Esophagus (tissue), 2 donors: Measurements from ENCODE around the gene SMYD4. TPM values are rescaled to one million over a fixed set of nuclear protein-coding genes. Genes with fewer than 3 reads are reported as not detected.
"Not testable (repeated sequence)": the region's sequence is repeated elsewhere in the genome, so short reads cannot be mapped to it uniquely, and the experiment has no call there.

Experiments used
- H3K27ac ChIP-seq, 2 donors: one replicate each; pipeline ENCODE4 v1.5.1; 2013; ENCODE audit warnings: low read depth in 2 of 2, mild to moderate bottlenecking in 2 of 2, inconsistent platforms in 1 of 2, low read length in 1 of 2, moderate library complexity in 1 of 2
- H3K27me3 ChIP-seq, 2 donors: one replicate each; pipeline ENCODE4 v1.6.1; 2013; ENCODE audit warnings: low read length in 2 of 2, control low read depth in 1 of 2, mild to moderate bottlenecking in 1 of 2; ENCODE audit not compliant: insufficient read depth in 2 of 2, control insufficient read depth in 1 of 2
- H3K36me3 ChIP-seq, 2 donors: one replicate each; pipeline ENCODE4 v1.6.1; 2013; ENCODE audit warnings: low read length in 1 of 2; ENCODE audit not compliant: control insufficient read depth in 2 of 2, insufficient read depth in 2 of 2
- H3K4me1 ChIP-seq, 2 donors: one replicate each; pipeline ENCODE4 v1.6.1; 2013; ENCODE audit warnings: low read length in 1 of 2; ENCODE audit not compliant: control insufficient read depth in 2 of 2, insufficient read depth in 2 of 2
- H3K4me3 ChIP-seq, 2 donors: one replicate each; pipeline ENCODE4 v1.5.1; 2013; ENCODE audit warnings: low read length in 2 of 2, mild to moderate bottlenecking in 2 of 2, low read depth in 1 of 2, moderate library complexity in 1 of 2
- H3K9me3 ChIP-seq, 2 donors: one replicate each; pipeline ENCODE4 v1.6.1; 2013; ENCODE audit warnings: mild to moderate bottlenecking in 2 of 2, low read depth in 1 of 2, low read length in 1 of 2, moderate library complexity in 1 of 2; ENCODE audit not compliant: control insufficient read depth in 2 of 2, insufficient read depth in 1 of 2
- WGBS, 2 donors: extraction: QIAGEN DNeasy Blood & Tissue Kit; methylation state at CpG; one replicate each; pipeline ENCODE4 v1.1.7; 2013; 5-methylcytosine and 5-hydroxymethylcytosine counted together
- polyA plus RNA-seq, 2 donors: library from polyadenylated mRNA; stranded (reverse); fragments of 200-250 nt; gene quantifications; one replicate each; pipeline ENCODE4 v1.2.3, GENCODE V29; 2013
- donor health status: healthy with polysubstance abuse.
- donor health status: Bipolar disorder and iron deficiency.

The SMYD4 gene
- polyA plus RNA-seq, 2 donors = 2.1 to 4.0 TPM

- H3K27me3 ChIP-seq = no peaks in the 10 kb centered on the region
- H3K4me1 ChIP-seq = peaks cover 0 to 27% of the 10 kb centered on the region in 2 donors
- peak overlapping the region in 1 of 2 donors; percentile 18 for H3K4me3 ChIP-seq
- H3K9me3 ChIP-seq = no peaks in the 10 kb centered on the region
- H3K27ac ChIP-seq = peak overlapping the region; percentile 75 to 88
- WGBS, 2 donors = 37 to 38% methylated on average over 18 of the region's 18 CpGs
- H3K36me3 ChIP-seq = no peaks in the 10 kb centered on the region
These were observed 77.1 kb downstream of the SMYD4 start for GRCh38 chr17:1752425-1753262.

- no peaks in the 10 kb centered on the region for H3K9me3 ChIP-seq
- H3K27me3 ChIP-seq = no peaks in the 10 kb centered on the region
- H3K4me3 ChIP-seq = no peak overlapping the region
- peak overlapping the region; percentile 2 to 47 for H3K27ac ChIP-seq
- peaks cover 0 to 28% of the 10 kb centered on the region in 2 donors for H3K4me1 ChIP-seq
- WGBS, 2 donors = 64 to 74% methylated on average over 9 of the region's 9 CpGs
- H3K36me3 ChIP-seq = no peaks in the 10 kb centered on the region
These were observed 79.1 kb downstream of the SMYD4 start for GRCh38 chr17:1750628-1751027.

GRCh38 chr17:1746975-1747543, 82.6 kb downstream of the SMYD4 start:
- Histone ChIP-seq H3K27ac (peak overlapping the region; percentile 75 to 91), H3K36me3 (no peaks in the 10 kb centered on the region), H3K9me3 (no peaks in the 10 kb centered on the region), H3K27me3 (no peaks in the 10 kb centered on the region), H3K4me3 (no peak overlapping the region), H3K4me1 (peaks cover 0 to 14% of the 10 kb centered on the region in 2 donors)
- WGBS, 2 donors = 50 to 55% methylated on average over 22 of the region's 22 CpGs

GRCh38 chr17:1745513-1746020, 84.1 kb downstream of the SMYD4 start:
- no peak overlapping the region for H3K4me3 ChIP-seq
- no peak overlapping the region for H3K27ac ChIP-seq
- peaks cover 0 to 10% of the 10 kb centered on the region in 2 donors for H3K4me1 ChIP-seq
- no peaks in the 10 kb centered on the region for H3K36me3 ChIP-seq
- no peaks in the 10 kb centered on the region for H3K27me3 ChIP-seq
- no peaks in the 10 kb centered on the region for H3K9me3 ChIP-seq
- WGBS, 2 donors = 91 to 93% methylated on average over 12 of the region's 12 CpGs

GRCh38 chr17:1744551-1745512, 84.9 kb downstream of the SMYD4 start:
- Histone ChIP-seq H3K36me3 (no peaks in the 10 kb centered on the region), H3K9me3 (no peaks in the 10 kb centered on the region), H3K27me3 (no peaks in the 10 kb centered on the region), H3K27ac (no peak overlapping the region), H3K4me3 (no peak overlapping the region), H3K4me1 (peaks cover 0 to 10% of the 10 kb centered on the region in 2 donors)
- 76 to 77% methylated on average over 24 to 29 of the region's 29 CpGs for WGBS, 2 donors

GRCh38 chr17:1743088-1743439, 86.6 kb downstream of the SMYD4 start:
- no peaks in the 10 kb centered on the region for H3K36me3 ChIP-seq
- no peak overlapping the region for H3K27ac ChIP-seq
- H3K9me3 ChIP-seq = no peaks in the 10 kb centered on the region
- no peaks in the 10 kb centered on the region for H3K27me3 ChIP-seq
- 85 to 92% methylated on average over 2 of the region's 2 CpGs for WGBS, 2 donors
- H3K4me1 ChIP-seq = peaks cover 0 to 5% of the 10 kb centered on the region in 2 donors
- no peak overlapping the region for H3K4me3 ChIP-seq

GRCh38 chr17:1742371-1743087, 87.2 kb downstream of the SMYD4 start, which contains the start of gene SERPINF2:
Gene SERPINF2, plus strand, starts transcription at chr17:1742871. Its CDS starts 2,125 bp downstream, at chr17:1744996.
- 47 to 58% methylated on average over 10 of the region's 10 CpGs for WGBS, 2 donors
- Histone ChIP-seq H3K4me1 (peaks cover 0 to 6% of the 10 kb centered on the region in 2 donors), H3K9me3 (no peaks in the 10 kb centered on the region), H3K27me3 (no peaks in the 10 kb centered on the region), H3K36me3 (peaks cover 0 to 5% of the 10 kb centered on the region in 2 donors), H3K27ac (no peak within 1 kb of the TSS), H3K4me3 (no peak within 1 kb of the TSS)

- WGBS, 2 donors = 84 to 94% methylated on average over 7 of the region's 7 CpGs
- peaks cover 0 to 10% of the 10 kb centered on the region in 2 donors for H3K36me3 ChIP-seq
These were observed 87.8 kb downstream of the SMYD4 start for GRCh38 chr17:1741899-1742298.

More at GRCh38 chr17:1741899-1742298, 87.8 kb downstream of the SMYD4 start:
- not testable (repeated sequence) for H3K4me3 ChIP-seq, H3K27me3 ChIP-seq, H3K4me1 ChIP-seq, H3K9me3 ChIP-seq, H3K27ac ChIP-seq
